Heart left ventricle (tissue), 13 donors: Measurements from ENCODE around the gene DDX10.

Experiments used
- POLR2A ChIP-seq, 2 donors: fragments of 450-650 bp; IDR thresholded peaks; one replicate each; pipeline ENCODE4 v1.6.1; 2017; ENCODE audit warnings: antibody characterized with exemption in 2 of 2, mild to moderate bottlenecking in 2 of 2, moderate library complexity in 2 of 2
- TF ChIP-seq, protein P1 (sequence below), 12 donors: fragments of 200-600 bp; sonication (generic) in 4 of 12; IDR thresholded peaks; one replicate each; pipeline versions ENCODE4 v1.5.0 to v1.8.0; 2018 to 2022; ENCODE audit warnings: antibody characterized with exemption in 12 of 12, mild to moderate bottlenecking in 5 of 12
- donor health status: ischemic (EF 13 %, LVEDD 7.1; RV severe dilation, severe dysfunction).
- donor health status: DM: no; HTN: yes; CAD: no.
- donor health status: DM: no; HTN: no; CAD: no.
- donor health status: ischemic (EF 25% LVEDD 6.9; RV normal size, moderate dysfunction).
- donor health status: ischemic (EF 25% LVEDD 5.7; RV mildly dilated, moderate dysfunction).
- donor health status: ischemic (EF 35%, LVEDD 5.7; RV mildly dilated, moderate dysfunction).
- donor health status: nonischemic (EF 11% LVEDD 7.7; RV severe dilation, severe dysfunction).
- donor health status: DM: yes; HTN: yes; CAD: no.
- donor health status: PGD.
- donor health status: ischemic (EF 29% LVEDD 5.4; RV normal size, mild dysfunction).
- donor health status: nonischemic (EF 23%, LVEDD 6.1; RV moderate dilation, normal function).

DNA sequence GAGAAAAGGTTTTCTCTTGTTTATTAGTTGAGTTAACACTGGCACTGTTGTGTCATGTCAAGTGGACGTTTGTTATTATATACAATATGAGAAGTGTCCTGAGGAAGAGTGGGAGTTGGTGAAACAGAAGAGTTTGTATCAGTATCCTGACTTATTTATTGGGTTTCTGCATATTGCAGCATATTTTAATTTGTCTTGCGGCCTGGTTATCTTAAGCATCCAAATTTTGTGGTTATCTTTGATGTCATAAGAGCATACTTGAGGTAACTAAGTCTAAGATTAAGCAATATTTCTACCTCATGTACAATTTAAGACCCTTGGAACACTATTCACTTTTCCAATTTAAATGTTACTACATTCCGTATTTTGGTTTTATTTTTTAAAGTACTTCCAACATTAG, 103.5 kb downstream of the DDX10 start:
- TF ChIP-seq, protein P1, sequence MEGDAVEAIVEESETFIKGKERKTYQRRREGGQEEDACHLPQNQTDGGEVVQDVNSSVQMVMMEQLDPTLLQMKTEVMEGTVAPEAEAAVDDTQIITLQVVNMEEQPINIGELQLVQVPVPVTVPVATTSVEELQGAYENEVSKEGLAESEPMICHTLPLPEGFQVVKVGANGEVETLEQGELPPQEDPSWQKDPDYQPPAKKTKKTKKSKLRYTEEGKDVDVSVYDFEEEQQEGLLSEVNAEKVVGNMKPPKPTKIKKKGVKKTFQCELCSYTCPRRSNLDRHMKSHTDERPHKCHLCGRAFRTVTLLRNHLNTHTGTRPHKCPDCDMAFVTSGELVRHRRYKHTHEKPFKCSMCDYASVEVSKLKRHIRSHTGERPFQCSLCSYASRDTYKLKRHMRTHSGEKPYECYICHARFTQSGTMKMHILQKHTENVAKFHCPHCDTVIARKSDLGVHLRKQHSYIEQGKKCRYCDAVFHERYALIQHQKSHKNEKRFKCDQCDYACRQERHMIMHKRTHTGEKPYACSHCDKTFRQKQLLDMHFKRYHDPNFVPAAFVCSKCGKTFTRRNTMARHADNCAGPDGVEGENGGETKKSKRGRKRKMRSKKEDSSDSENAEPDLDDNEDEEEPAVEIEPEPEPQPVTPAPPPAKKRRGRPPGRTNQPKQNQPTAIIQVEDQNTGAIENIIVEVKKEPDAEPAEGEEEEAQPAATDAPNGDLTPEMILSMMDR (IDR thresholded peaks at IDR 0.05), result no peak
- TF ChIP-seq POLR2A (IDR thresholded peaks at IDR 0.05), result no peak
